OCI-LY1 (cell line): ENCODE data around the gene FAM131C.
A peak's percentile ranks its signal among the peaks of the same experiment; 100 is the strongest.
"Not testable (repeated sequence)": the region's sequence is repeated elsewhere in the genome, so short reads cannot be mapped to it uniquely, and the experiment has no call there.

ENCODE experiments used
- H2AFZ ChIP-seq: fragments of 200-600 bp; sonication (generic), shearing (Covaris generic); 2 replicates; pipeline ENCODE4 v1.6.0; 2014; ENCODE audit warnings: antibody characterized with exemption, mild to moderate bottlenecking, low read length
- H3F3A ChIP-seq: fragments of 200-600 bp; sonication (generic), shearing (Covaris generic); 2 replicates; pipeline ENCODE4 v1.6.0; 2014; ENCODE audit warnings: mild to moderate bottlenecking, antibody characterized with exemption, low read length, moderate library complexity; ENCODE audit not compliant: insufficient read depth
- H3K27ac ChIP-seq: fragments of 200-600 bp; sonication (generic); 2 replicates; pipeline ENCODE4 v1.5.1; 2014; ENCODE audit warnings: low read length, mixed run types, mild to moderate bottlenecking, low read depth; ENCODE audit not compliant: poor library complexity, severe bottlenecking
- H3K27me3 ChIP-seq: fragments of 200-600 bp; sonication (generic); 2 replicates; pipeline ENCODE4 v1.6.0; 2014; ENCODE audit warnings: antibody characterized with exemption, mild to moderate bottlenecking, low read length, moderate library complexity; ENCODE audit not compliant: insufficient read depth
- H3K36me3 ChIP-seq: fragments of 200-600 bp; sonication (generic); 2 replicates; pipeline ENCODE4 v1.6.1; 2014; ENCODE audit warnings: mild to moderate bottlenecking, antibody characterized with exemption, low read length, moderate library complexity, mixed read lengths; ENCODE audit not compliant: insufficient read depth
- H3K4me1 ChIP-seq: fragments of 200-600 bp; sonication (generic); 2 replicates; pipeline ENCODE4 v1.5.1; 2014; ENCODE audit warnings: mild to moderate bottlenecking, low read length, moderate library complexity; ENCODE audit not compliant: insufficient read depth, severe bottlenecking
- H3K4me2 ChIP-seq: fragments of 200-600 bp; sonication (generic), shearing (Covaris generic); 2 replicates; pipeline ENCODE4 v1.6.1; 2014; ENCODE audit warnings: low read length
- H3K4me3 ChIP-seq: fragments of 200-600 bp; sonication (generic); 2 replicates; pipeline ENCODE4 v1.5.1; 2014; ENCODE audit warnings: low read length, low read depth, mild to moderate bottlenecking, mixed read lengths; ENCODE audit not compliant: poor library complexity, severe bottlenecking
- H3K79me2 ChIP-seq: fragments of 200-600 bp; shearing (Covaris generic); 2 replicates; pipeline ENCODE4 v1.6.1; 2016; ENCODE audit warnings: mixed run types, low read length, mixed read lengths; ENCODE audit not compliant: insufficient read depth
- H3K9ac ChIP-seq: fragments of 200-600 bp; sonication (generic), shearing (Covaris generic); 2 replicates; pipeline ENCODE4 v1.6.1; 2014; ENCODE audit warnings: mild to moderate bottlenecking, low read length, mixed read lengths
- H3K9me2 ChIP-seq: fragments of 200-600 bp; sonication (generic), shearing (Covaris generic); 2 replicates; pipeline ENCODE4 v1.6.1; 2014; ENCODE audit warnings: low read depth, mild to moderate bottlenecking, low read length, mixed read lengths
- H3K9me3 ChIP-seq: fragments of 200-600 bp; shearing (Covaris generic); 2 replicates; pipeline ENCODE4 v1.6.1; 2014; ENCODE audit warnings: low read length, mixed read lengths
- H4K20me1 ChIP-seq: fragments of 200-600 bp; sonication (generic), shearing (Covaris generic); 2 replicates; pipeline ENCODE4 v1.6.0; 2016; ENCODE audit warnings: mild to moderate bottlenecking, low read length; ENCODE audit not compliant: insufficient read depth
- CTCF ChIP-seq: fragments of 200-600 bp; sonication (generic), shearing (Covaris generic); IDR thresholded peaks from 2 replicates; pipeline ENCODE4 v1.5.1; 2017; ENCODE audit warnings: mild to moderate bottlenecking, antibody characterized with exemption, low read length, moderate library complexity, mixed read lengths
- EZH2 ChIP-seq: fragments of 200-600 bp; sonication (generic), shearing (Covaris generic); IDR thresholded peaks from 2 replicates; pipeline ENCODE4 v1.8.0; 2017; ENCODE audit warnings: borderline replicate concordance, mixed run types, mild to moderate bottlenecking, antibody characterized with exemption, low read length, moderate library complexity, mixed read lengths

The FAM131C gene

GRCh38 chr1:16038620-16038912 is 34.9 kb downstream of the FAM131C start:
- Histone ChIP-seq H3K27ac (no peak overlapping the region), H3K4me1 (no peaks in the 10 kb centered on the region), H3K27me3 (0 out of 2 replicates have a peak, but pooled peaks cover 4% of the 10 kb centered on the region), H3K9ac (no peak overlapping the region), H4K20me1 (no peaks in the 10 kb centered on the region), H3K9me2 (no peaks in the 10 kb centered on the region), H3K36me3 (no peaks in the 10 kb centered on the region), H3K4me3 (no peak overlapping the region), H2AFZ (no peak overlapping the region), H3K4me2 (no peak overlapping the region), H3K9me3 (no peaks in the 10 kb centered on the region), H3K79me2 (no peaks in the 10 kb centered on the region), H3F3A (no peaks in the 10 kb centered on the region)
- no peak for TF ChIP-seq CTCF
- TF ChIP-seq EZH2, result no peak

- not testable (repeated sequence) for H3K9ac ChIP-seq, H3K4me3 ChIP-seq, H4K20me1 ChIP-seq, H3K27ac ChIP-seq, H3K79me2 ChIP-seq, H3K4me1 ChIP-seq, H3K9me3 ChIP-seq, H3K27me3 ChIP-seq, H3K9me2 ChIP-seq, H3K36me3 ChIP-seq, H3F3A ChIP-seq, H3K4me2 ChIP-seq, H2AFZ ChIP-seq
Observed at GRCh38 chr1:16036461-16036860, 37.0 kb downstream of the FAM131C start.

- H3K4me3 ChIP-seq, H3K9me2 ChIP-seq, H3K9ac ChIP-seq, H3K4me2 ChIP-seq, H2AFZ ChIP-seq, H3F3A ChIP-seq, H4K20me1 ChIP-seq, H3K4me1 ChIP-seq, H3K27ac ChIP-seq, H3K9me3 ChIP-seq, H3K36me3 ChIP-seq, H3K79me2 ChIP-seq: not testable (repeated sequence)
- 0 out of 2 replicates have a peak, but pooled peaks cover 13% of the 10 kb centered on the region for H3K27me3 ChIP-seq
Observed at GRCh38 chr1:16033103-16033632, 40.3 kb downstream of the FAM131C start.

GRCh38 chr1:16032388-16033102 is 40.9 kb downstream of the FAM131C start:
- H2AFZ ChIP-seq, result no peak overlapping the region
- H3K4me1 ChIP-seq, result no peaks in the 10 kb centered on the region
- no peaks in the 10 kb centered on the region for H3K36me3 ChIP-seq
- no peak overlapping the region for H3K4me2 ChIP-seq
- H3K9ac ChIP-seq, result no peak overlapping the region
- no peaks in the 10 kb centered on the region for H4K20me1 ChIP-seq
- no peaks in the 10 kb centered on the region for H3K9me3 ChIP-seq
- no peaks in the 10 kb centered on the region for H3K79me2 ChIP-seq
- H3F3A ChIP-seq, result no peaks in the 10 kb centered on the region
- H3K4me3 ChIP-seq, result no peak overlapping the region
- H3K9me2 ChIP-seq, result no peaks in the 10 kb centered on the region
- TF ChIP-seq CTCF (peak; percentile 56), EZH2 (no peak)
- H3K27ac ChIP-seq, result no peak overlapping the region
- H3K27me3 ChIP-seq, result 0 out of 2 replicates have a peak, but pooled peaks cover 13% of the 10 kb centered on the region
